IMR-90 (cell line): ENCODE results near the gene FUT4. TPM values are rescaled to one million over a fixed set of nuclear protein-coding genes. Genes with fewer than 3 reads are reported as not detected.

ENCODE experiments used
- ATAC-seq: fragments of 200-7000 bp; cut with Tn5 transposase; 2 replicates; pipeline ENCODE4 v1.9.1; 2020; ENCODE audit warnings: low read depth, mild to moderate bottlenecking, moderate library complexity
- BruUV-seq: library from RNA; stranded (reverse); fragments of 400-500 nt; replicated peaks from 2 replicates; lab custom pipeline; 2021; lab: Mats Ljungman, UMichigan
- CTCF ChIA-PET: fragments of 300-600 bp; formaldehyde crosslinking; extraction: SDS; loops from one replicate; lab custom pipeline; 2021; ENCODE audit warnings: antibody characterized with exemption; lab: Yijun Ruan, JAX
- POLR2A ChIA-PET: fragments of 300-600 bp; sonication (Branson Sonifier 250); formaldehyde crosslinking; loops from one replicate; lab custom pipeline; 2022; ENCODE audit warnings: antibody characterized with exemption; ENCODE audit not compliant: unreplicated experiment; lab: Charles Lee
- DNase-seq: peaks from one replicate; pipeline ENCODE4 v3.0.0; 2013
- H2AFZ ChIP-seq: replicated peaks from 2 replicates; pipeline ENCODE3; 2013; ENCODE audit warnings: low read length, mild to moderate bottlenecking; ENCODE audit not compliant: poor library complexity
- H2AK5ac ChIP-seq: 2 replicates; pipeline ENCODE4 v1.6.1; 2013; ENCODE audit warnings: low read depth, low read length, inconsistent platforms
- H2AK9ac ChIP-seq: replicated peaks from 2 replicates; pipeline ENCODE3; 2013; ENCODE audit warnings: mild to moderate bottlenecking, low read depth, low read length, moderate library complexity; ENCODE audit not compliant: poor library complexity
- H2BK120ac ChIP-seq: 2 replicates; pipeline ENCODE4 v1.6.1; 2013; ENCODE audit warnings: low read depth, low read length, inconsistent platforms
- H2BK15ac ChIP-seq: 3 replicates; pipeline ENCODE4 v1.6.1; 2013; ENCODE audit warnings: low read depth, low read length, inconsistent platforms
- H2BK20ac ChIP-seq: 2 replicates; pipeline ENCODE4 v1.6.1; 2013; ENCODE audit warnings: low read depth, mild to moderate bottlenecking, inconsistent platforms, low read length, moderate library complexity
- H2BK5ac ChIP-seq: 2 replicates; pipeline ENCODE4 v1.6.1; 2013; ENCODE audit warnings: mild to moderate bottlenecking, low read depth, low read length, inconsistent platforms; ENCODE audit not compliant: poor library complexity, severe bottlenecking
- H3K14ac ChIP-seq: replicated peaks from 2 replicates; pipeline ENCODE4 v1.6.1; 2013; ENCODE audit warnings: low read depth, low read length, inconsistent platforms
- H3K18ac ChIP-seq: 2 replicates; pipeline ENCODE4 v1.6.1; 2013; ENCODE audit warnings: low read depth, low read length, control low read depth
- H3K23ac ChIP-seq: 2 replicates; pipeline ENCODE4 v1.6.1; 2013; ENCODE audit warnings: low read depth, low read length, inconsistent platforms
- H3K27ac ChIP-seq: 2 replicates; pipeline ENCODE4 v1.5.1; 2013; ENCODE audit warnings: mild to moderate bottlenecking, control low read depth, low read length; ENCODE audit not compliant: insufficient read depth
- H3K27me3 ChIP-seq: 2 replicates; pipeline ENCODE4 v1.6.1; 2013; ENCODE audit warnings: low read length; ENCODE audit not compliant: control insufficient read depth, insufficient read depth
- H3K36me3 ChIP-seq: 2 replicates; pipeline ENCODE4 v1.6.1; 2013; ENCODE audit warnings: low read length, mixed read lengths; ENCODE audit not compliant: control insufficient read depth, insufficient read depth
- H3K4ac ChIP-seq: 2 replicates; pipeline ENCODE4 v1.6.1; 2013; ENCODE audit warnings: low read depth, low read length, inconsistent platforms
- H3K4me1 ChIP-seq: 2 replicates; pipeline ENCODE4 v1.6.1; 2013; ENCODE audit warnings: low read length, mixed read lengths; ENCODE audit not compliant: control insufficient read depth, insufficient read depth
- H3K4me2 ChIP-seq: 2 replicates; pipeline ENCODE4 v1.6.1; 2013; ENCODE audit warnings: low read depth, mild to moderate bottlenecking, control low read depth, low read length, moderate library complexity
- H3K4me3 ChIP-seq: 2 replicates; pipeline ENCODE4 v1.5.1; 2013; ENCODE audit warnings: low read depth, mild to moderate bottlenecking, control low read depth, low read length, moderate library complexity; ENCODE audit not compliant: insufficient read depth
- H3K56ac ChIP-seq: 2 replicates; pipeline ENCODE4 v1.6.1; 2013; ENCODE audit warnings: low read length, inconsistent platforms; ENCODE audit not compliant: insufficient read depth; ENCODE audit errors: extremely low read depth
- H3K79me1 ChIP-seq, 2 experiments: 2 replicates each; pipeline ENCODE4 v1.6.1; 2013; ENCODE audit warnings: low read length in 2 of 2, inconsistent platforms in 1 of 2, low read depth in 1 of 2
- H3K9ac ChIP-seq: 2 replicates; pipeline ENCODE4 v1.6.1; 2013; ENCODE audit warnings: low read depth, low read length, control low read depth
- H3K9me1 ChIP-seq: 2 replicates; pipeline ENCODE4 v1.6.1; 2013; ENCODE audit warnings: low read length, inconsistent platforms; ENCODE audit not compliant: insufficient read depth
- H3K9me3 ChIP-seq: 2 replicates; pipeline ENCODE4 v1.6.1; 2013; ENCODE audit warnings: low read length; ENCODE audit not compliant: control insufficient read depth, insufficient read depth
- H4K20me1 ChIP-seq: 2 replicates; pipeline ENCODE4 v1.6.1; 2013; ENCODE audit warnings: low read length, inconsistent platforms; ENCODE audit not compliant: insufficient read depth
- H4K5ac ChIP-seq: 2 replicates; pipeline ENCODE4 v1.6.1; 2013; ENCODE audit warnings: mild to moderate bottlenecking, low read depth, low read length, control low read depth
- H4K8ac ChIP-seq, 2 experiments: 2 replicates each; pipeline ENCODE4 v1.6.1; 2013; ENCODE audit warnings: low read depth in 2 of 2, low read length in 2 of 2, control low read depth in 1 of 2, inconsistent platforms in 1 of 2
- H4K91ac ChIP-seq: 2 replicates; pipeline ENCODE4 v1.6.1; 2013; ENCODE audit warnings: low read depth, low read length, inconsistent platforms; ENCODE audit not compliant: insufficient read depth
- BHLHE40 ChIP-seq: fragments of 150-350 bp; IDR thresholded peaks from 2 replicates; pipeline ENCODE4 v1.6.1; 2016; ENCODE audit warnings: mild to moderate bottlenecking, low read depth, low read length
- CEBPB ChIP-seq: IDR thresholded peaks from 2 replicates; pipeline ENCODE4 v1.6.1; 2012; ENCODE audit warnings: low read depth, low read length, improper control_type of control experiment
- CHD1 ChIP-seq: IDR thresholded peaks from 2 replicates; pipeline ENCODE4 v1.6.1; 2012; ENCODE audit warnings: low read depth, low read length, improper control_type of control experiment
- CTCF ChIP-seq: conservative IDR thresholded peaks from 2 replicates; pipeline ENCODE4 v1.5.1; 2012; ENCODE audit warnings: mild to moderate bottlenecking, low read depth, low read length, improper control_type of control experiment
- ELK1 ChIP-seq: fragments of 150-350 bp; IDR thresholded peaks from 2 replicates; pipeline ENCODE4 v1.6.1; 2016; ENCODE audit warnings: low read depth, mild to moderate bottlenecking, low read length, moderate library complexity, borderline replicate concordance
- FOS ChIP-seq: fragments of 150-350 bp; IDR thresholded peaks from 2 replicates; pipeline ENCODE4 v1.6.1; 2016; ENCODE audit warnings: low read depth, low read length
- MAZ ChIP-seq: IDR thresholded peaks from 2 replicates; pipeline ENCODE4 v1.6.1; 2012; ENCODE audit warnings: low read depth, mild to moderate bottlenecking, low read length, improper control_type of control experiment, moderate library complexity, borderline replicate concordance
- MXI1 ChIP-seq: IDR thresholded peaks from 2 replicates; pipeline ENCODE4 v1.6.1; 2012; ENCODE audit warnings: low read depth, mild to moderate bottlenecking, low read length, moderate library complexity, borderline replicate concordance
- NFE2L2 ChIP-seq: fragments of 150-350 bp; IDR thresholded peaks from 2 replicates; pipeline ENCODE4 v1.6.1; 2016; ENCODE audit warnings: low read depth, mild to moderate bottlenecking, low read length
- POLR2A ChIP-seq: IDR thresholded peaks from 2 replicates; pipeline ENCODE4 v1.6.1; 2012; ENCODE audit warnings: mild to moderate bottlenecking, low read depth, low read length
- RAD21 ChIP-seq: IDR thresholded peaks from 2 replicates; pipeline ENCODE4 v1.6.1; 2012; ENCODE audit warnings: low read length, improper control_type of control experiment
- RCOR1 ChIP-seq: IDR thresholded peaks from 2 replicates; pipeline ENCODE4 v1.6.1; 2012; ENCODE audit warnings: mild to moderate bottlenecking, low read length, improper control_type of control experiment; ENCODE audit not compliant: insufficient replicate concordance
- RFX5 ChIP-seq: IDR thresholded peaks from 2 replicates; pipeline ENCODE4 v1.8.0; 2012; ENCODE audit warnings: low read depth, mild to moderate bottlenecking, low read length, moderate library complexity
- SMC3 ChIP-seq: fragments of 150-350 bp; IDR thresholded peaks from 2 replicates; pipeline ENCODE4 v1.6.1; 2016; ENCODE audit warnings: low read depth, mild to moderate bottlenecking, antibody characterized with exemption, low read length, moderate library complexity
- USF2 ChIP-seq: fragments of 150-350 bp; IDR thresholded peaks from 2 replicates; pipeline ENCODE4 v1.6.1; 2017; ENCODE audit warnings: mild to moderate bottlenecking, antibody characterized with exemption, low read length, low read depth
- WGBS, 2 experiments: methylation state at CpG; one replicate each; pipeline versions ENCODE4 v1.1.5 to v1.1.7; 2013; ENCODE audit warnings: missing lambda C conversion rate in 2 of 2; ENCODE audit not compliant: insufficient read length in 1 of 2; ENCODE audit errors: extremely low coverage in 2 of 2; 5-methylcytosine and 5-hydroxymethylcytosine counted together
- dilution Hi-C: fragments of 300-500 bp; cut with HindIII; formaldehyde crosslinking; loops from one replicate; pipeline ENCODE4 v1.14.3; 2018; ENCODE audit warnings: low sequenced_read_pairs; ENCODE audit not compliant: unreplicated experiment
- in situ Hi-C: fragments of 300-500 bp; cut with MboI; formaldehyde crosslinking; loops from 3 replicates; pipeline ENCODE4 v1.14.3; 2019; ENCODE audit warnings: low sequenced_read_pairs, inconsistent platforms, mixed read lengths
- intact Hi-C: fragments of 100-400 bp; cut with micrococcal nuclease; formaldehyde crosslinking; loops from 2 replicates; pipeline ENCODE4 v1.10.0; 2022
- polyA plus RNA-seq, 3 experiments: library from polyadenylated mRNA; depleted of rRNA; stranded (reverse); fragments of >200 nt; gene quantifications; 2 replicates each; pipeline ENCODE4 v1.2.3, GENCODE V29; 2012; ENCODE audit warnings: low replicate concordance in 1 of 3
- total RNA-seq: library from RNA; depleted of rRNA; stranded (reverse); fragments of >200 nt; gene quantifications from 2 replicates; pipeline ENCODE4 v1.2.3, GENCODE V29; 2012

Gene FUT4
- total and polyA plus RNA-seq, 2 of the 4 experiments (the other 2 are of a cell fraction) = 2.2 to 2.4 TPM

- Histone ChIP-seq H3K9me3 (no peaks in the 10 kb centered on the region), H2BK20ac (no peak overlapping the region), H2BK120ac (no peak overlapping the region), H3K4me1 (peaks cover 2% of the 10 kb centered on the region; the same call in 1 of the 2 replicates), H2AK9ac (no peak overlapping the region), H3K4ac (no peak overlapping the region), H3K56ac (no peak overlapping the region), H3K4me3 (no peak overlapping the region), H3K14ac (no peak overlapping the region), H3K23ac (no peak overlapping the region), H3K79me1 (no peaks in the 10 kb centered on the region), H4K20me1 (no peaks in the 10 kb centered on the region), H4K5ac (no peak overlapping the region), H3K4me2 (peak overlapping the region; percentile 65; the same call in 1 of the 2 replicates), H2BK15ac (no peak overlapping the region), H3K36me3 (no peaks in the 10 kb centered on the region), H4K8ac (no peak overlapping the region), H2BK5ac (no peak overlapping the region), H3K27me3 (peaks cover 8% of the 10 kb centered on the region), H2AK5ac (no peak overlapping the region), H3K18ac (no peak overlapping the region; the same call in 1 of the 2 replicates), H3K27ac (no peak overlapping the region), H4K91ac (no peak overlapping the region), H3K9ac (peak overlapping the region; percentile 56; the same call in 1 of the 2 replicates), H2AFZ (no peak overlapping the region), H3K9me1 (no peaks in the 10 kb centered on the region)
- no TSS peak for BruUV-seq
- dilution Hi-C loops (no loop called here), intact Hi-C loops (loop anchor here (1.0 kb wide), 3 partner anchors 44 to 449 kb away; no protein-coding TSS in a partner anchor), in situ Hi-C loops (loop anchor here (5.0 to 10.0 kb wide), 2 partner anchors 55 to 78 kb away; no protein-coding TSS in a partner anchor)
- ChIA-PET CTCF (interaction anchor here (0.7 to 1.6 kb wide), 7 partner anchors 9 to 624 kb away, joined by 3 to 6 read pairs (median 3); no protein-coding TSS in a partner anchor), POLR2A (no interaction called here)
- whole genome bisulfite sequencing, 2 experiments = no CpG with 5 or more reads among the region's 5 CpGs
- ATAC-seq (peak; percentile 79), DNase-seq (peak; percentile 49)
- TF ChIP-seq MXI1 (no peak), FOS (no peak), CHD1 (no peak), RFX5 (no peak), CEBPB (no peak), NFE2L2 (no peak), ELK1 (no peak), RCOR1 (no peak), CTCF (peak; percentile 75), POLR2A (no peak), MAZ (no peak), USF2 (no peak), SMC3 (peak; percentile 61; the same call in 1 of the 2 replicates), BHLHE40 (no peak), RAD21 (peak; percentile 64)
Observed at GRCh38 chr11:94519478-94520084, 24.1 kb upstream of the FUT4 start.
